ENCODE data around the gene MAEA.

- no peak for TF ChIP-seq POLR2A (IDR thresholded peaks at IDR 0.05; ENCODE audit: extremely low read depth, insufficient read length)
- TF ChIP-seq MAX (IDR thresholded peaks at IDR 0.05; ENCODE audit: low read depth, low read length), result no peak
- TF ChIP-seq CTCF (IDR thresholded peaks at IDR 0.05; ENCODE audit: low read depth, low read length), result no peak
- no peak for TF ChIP-seq MYC (IDR thresholded peaks at IDR 0.05; ENCODE audit: low read depth, low read length)
These were observed 58.4 kb downstream of the MAEA start for GRCh38 chr4:1348014-1348513.

All from NB4 (cell line).